Measurements from ENCODE around the gene WNT9A. TPM values are rescaled to one million over a fixed set of nuclear protein-coding genes. Genes with fewer than 3 reads are reported as not detected.

Gene WNT9A
- polyA plus RNA-seq, 1 of the 3 experiments (the other 2 are of a cell fraction), result 0.31 TPM

DNA sequence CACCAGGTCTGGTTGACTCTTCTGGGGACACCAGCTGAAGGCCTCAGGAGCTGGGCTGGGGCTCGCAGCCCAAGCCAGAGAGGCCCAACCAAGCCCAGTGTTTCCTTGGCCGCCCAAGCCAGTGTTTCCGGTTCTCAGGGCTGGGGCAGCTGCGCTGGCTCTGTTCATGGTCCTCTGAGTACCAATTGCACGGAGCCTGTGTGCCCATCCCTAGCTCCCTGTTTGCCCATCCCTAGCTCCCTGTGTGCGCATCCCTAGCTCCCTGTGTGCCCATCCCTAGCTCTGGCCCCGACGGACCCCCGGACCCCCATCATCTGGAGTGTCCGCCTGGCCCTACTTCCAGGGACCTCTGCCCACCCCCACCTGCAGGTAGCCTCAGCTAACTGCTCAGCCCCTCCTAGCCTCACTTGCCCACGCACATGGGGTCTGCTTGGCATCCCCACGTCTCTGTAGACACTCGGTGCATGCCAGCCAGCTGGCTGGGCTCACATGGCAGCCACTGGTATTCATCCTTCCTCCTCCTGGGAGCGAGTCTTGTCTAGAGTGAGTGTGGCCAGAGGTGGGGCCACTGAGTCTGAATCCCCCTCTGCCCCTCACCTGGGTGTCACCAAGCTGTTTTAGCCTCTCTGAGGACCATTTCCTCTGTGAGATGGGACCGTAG lies 64.0 kb downstream of the WNT9A start:
- CTCF ChIA-PET, result no interaction called here
- POLR2A ChIA-PET, result no interaction called here
- no peaks in the 10 kb centered on the region; a peak in 1 of 4 replicates for H3K4me1 ChIP-seq (ENCODE audit: control insufficient read depth in 1 of 2, insufficient read depth in 2 of 2, low read depth in 1 of 2, low read length in 1 of 2)
- H3K4me2 ChIP-seq, result no peak overlapping the region
- no peak for DNase-seq
- H3K9ac ChIP-seq, result no peak overlapping the region
- H3K9me2 ChIP-seq, result no peaks in the 10 kb centered on the region
- H3F3A ChIP-seq (replicated peaks; ENCODE audit: insufficient read depth), result no peaks in the 10 kb centered on the region
- H3K79me2 ChIP-seq (ENCODE audit: insufficient read depth), result no peaks in the 10 kb centered on the region
- 57% methylated on average over 9 of the region's 15 CpGs for WGBS (ENCODE audit: low lambda C conversion rate)
- H3K36me3 ChIP-seq (replicated peaks in 1 of 2; ENCODE audit: control insufficient read depth in 1 of 2, insufficient read depth in 2 of 2, low read length in 1 of 2), result no peaks in the 10 kb centered on the region
- no peaks in the 10 kb centered on the region for H4K20me1 ChIP-seq (ENCODE audit: insufficient read depth)
- no peak overlapping the region for H2AFZ ChIP-seq (ENCODE audit: low read depth)
- H3K4me3 ChIP-seq (ENCODE audit: low read depth in 2 of 2, low read length in 1 of 2), result no peak overlapping the region
- 0 out of 2 replicates have a peak, but pooled peaks cover 3% of the 10 kb centered on the region for H3K9me3 ChIP-seq
- no peaks in the 10 kb centered on the region for H3K27me3 ChIP-seq (ENCODE audit: insufficient read depth)
- no peak overlapping the region for H3K27ac ChIP-seq (ENCODE audit: low read depth in 2 of 2, low read length in 1 of 2)
- TF ChIP-seq FOXJ3 (CRISPR knock-in tag; IDR thresholded peaks at IDR 0.05), result no peak
- no peak for TF ChIP-seq EP300 (IDR thresholded peaks at IDR 0.05; ENCODE audit: borderline replicate concordance in 1 of 2, low read depth in 1 of 2, low read length in 1 of 2)
- TF ChIP-seq REST (IDR thresholded peaks at IDR 0.05; ENCODE audit: low read depth, low read length), result no peak
- no peak for TF ChIP-seq RFX5 (IDR thresholded peaks at IDR 0.05; ENCODE audit: low read length)
- no peak for TF ChIP-seq FOSL2 (IDR thresholded peaks at IDR 0.05; ENCODE audit: borderline replicate concordance, low read depth)
- no peak for TF ChIP-seq GATA2 (CRISPR knock-in tag; IDR thresholded peaks at IDR 0.05)
- no peak for TF ChIP-seq GABPA (IDR thresholded peaks at IDR 0.05; ENCODE audit: low read depth)

DNA sequence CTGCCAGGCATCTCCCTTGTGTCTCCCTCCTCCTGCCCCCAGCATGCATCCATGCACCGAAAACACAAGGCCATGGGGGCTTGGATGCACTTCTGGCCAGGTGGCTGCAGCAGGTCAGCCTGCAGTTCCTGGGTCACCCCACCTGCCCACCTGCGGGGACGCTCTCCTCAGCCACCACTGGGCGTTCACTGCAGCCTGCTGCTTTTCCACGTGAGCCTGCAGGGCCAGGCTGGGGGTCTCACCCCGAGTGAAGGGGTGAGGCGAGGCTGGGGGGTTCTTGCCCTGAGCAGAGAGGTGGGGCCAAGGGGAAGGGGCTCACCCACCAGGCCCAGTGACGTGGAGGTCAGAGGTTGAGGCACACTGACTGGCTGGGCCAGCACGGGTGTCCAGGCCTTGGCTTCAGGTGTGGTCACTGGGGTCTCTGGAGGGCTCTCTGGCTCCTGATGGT lies 64.6 kb downstream of the WNT9A start:
- Histone ChIP-seq H3K4me2 (no peak overlapping the region), H3K4me3 (ENCODE audit: low read depth in 2 of 2, low read length in 1 of 2) (no peak overlapping the region), H3K4me1 (ENCODE audit: control insufficient read depth in 1 of 2, insufficient read depth in 2 of 2, low read depth in 1 of 2, low read length in 1 of 2) (no peaks in the 10 kb centered on the region; a peak in 1 of 4 replicates), H2AFZ (ENCODE audit: low read depth) (no peak overlapping the region), H3K79me2 (ENCODE audit: insufficient read depth) (no peaks in the 10 kb centered on the region), H3K27me3 (ENCODE audit: insufficient read depth) (no peaks in the 10 kb centered on the region), H3K9me3 (0 out of 2 replicates have a peak, but pooled peaks cover 3% of the 10 kb centered on the region), H3K9ac (no peak overlapping the region), H3K9me2 (no peaks in the 10 kb centered on the region), H3F3A (replicated peaks; ENCODE audit: insufficient read depth) (no peaks in the 10 kb centered on the region), H3K27ac (ENCODE audit: low read depth in 2 of 2, low read length in 1 of 2) (no peak overlapping the region), H4K20me1 (ENCODE audit: insufficient read depth) (no peaks in the 10 kb centered on the region), H3K36me3 (replicated peaks in 1 of 2; ENCODE audit: control insufficient read depth in 1 of 2, insufficient read depth in 2 of 2, low read length in 1 of 2) (no peaks in the 10 kb centered on the region)
- POLR2A ChIA-PET, result no interaction called here
- TF ChIP-seq GATA2 (CRISPR knock-in tag; IDR thresholded peaks at IDR 0.05), result no peak
- TF ChIP-seq NRF1 (IDR thresholded peaks at IDR 0.05; ENCODE audit: low read depth, low read length), result no peak
- no peak for TF ChIP-seq USF1 (IDR thresholded peaks at IDR 0.05; ENCODE audit: borderline replicate concordance, low read depth)
- TF ChIP-seq SIN3A (IDR thresholded peaks at IDR 0.05; ENCODE audit: borderline replicate concordance, low read depth, low read length), result no peak
- TF ChIP-seq, protein P1, sequence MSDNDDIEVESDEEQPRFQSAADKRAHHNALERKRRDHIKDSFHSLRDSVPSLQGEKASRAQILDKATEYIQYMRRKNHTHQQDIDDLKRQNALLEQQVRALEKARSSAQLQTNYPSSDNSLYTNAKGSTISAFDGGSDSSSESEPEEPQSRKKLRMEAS (IDR thresholded peaks at IDR 0.05; ENCODE audit: low read depth), result no peak
- no peak for TF ChIP-seq FOXM1 (IDR thresholded peaks at IDR 0.05; ENCODE audit: low read depth)
- no peak for TF ChIP-seq TCF12 (IDR thresholded peaks at IDR 0.05)
- TF ChIP-seq TEAD4 (IDR thresholded peaks at IDR 0.05; ENCODE audit: borderline replicate concordance, insufficient read depth), result no peak
- no peak for TF ChIP-seq REST (IDR thresholded peaks at IDR 0.05; ENCODE audit: low read depth, low read length)
- WGBS (ENCODE audit: low lambda C conversion rate), result 79% methylated on average over 2 of the region's 9 CpGs
- peak; percentile 10 for DNase-seq
- CTCF ChIA-PET, result no interaction called here

Data from SK-N-SH (cell line).